CD4-positive, alpha-beta T cell (primary cell): Measurements from ENCODE around the gene KIF17. TPM values are rescaled to one million over a fixed set of nuclear protein-coding genes. Genes with fewer than 3 reads are reported as not detected.
A peak's percentile ranks its signal among the peaks of the same experiment; 100 is the strongest.

Experiments used
- ATAC-seq: fragments of 200-7000 bp; cut with Tn5 transposase; one replicate; pipeline ENCODE4 v1.10.0; 2022; ENCODE audit warnings: mild to moderate bottlenecking; ENCODE audit not compliant: poor library complexity
- CTCF ChIA-PET: fragments of 350-600 bp; sonication (Branson Sonifier 250); formaldehyde crosslinking; loops from one replicate; lab custom pipeline; 2021; ENCODE audit warnings: antibody characterized with exemption, inconsistent platforms; lab: Charles Lee
- POLR2A ChIA-PET: fragments of 350-600 bp; sonication (Branson Sonifier 250); formaldehyde crosslinking; loops from one replicate; lab custom pipeline; 2021; ENCODE audit warnings: antibody characterized with exemption, inconsistent platforms; lab: Charles Lee
- DNase-seq, 14 experiments: peaks; one replicate each; pipeline ENCODE4 v3.0.0-alpha.2; 2013 to 2020; ENCODE audit warnings: mixed read lengths in 2 of 14
- H3K27ac ChIP-seq, 2 donors: one replicate each; pipeline versions ENCODE4 v1.5.1 to v1.7.0; 2013; ENCODE audit warnings: low read length in 2 of 2, low read depth in 1 of 2, mild to moderate bottlenecking in 1 of 2
- H3K27me3 ChIP-seq, 2 experiments: 1 replicate in 1 of 2; 2 replicates in 1 of 2; pipeline versions ENCODE4 v1.6.1 to v1.7.0; 2013; ENCODE audit warnings: low read length in 2 of 2, control low read depth in 1 of 2, mild to moderate bottlenecking in 1 of 2, moderate library complexity in 1 of 2; ENCODE audit not compliant: insufficient read depth in 2 of 2, control insufficient read depth in 1 of 2
- H3K36me3 ChIP-seq: one replicate; pipeline ENCODE4 v1.6.1; 2013; ENCODE audit warnings: low read length, control low read depth; ENCODE audit not compliant: insufficient read depth
- H3K4me1 ChIP-seq: one replicate; pipeline ENCODE4 v1.6.1; 2013; ENCODE audit warnings: low read length, control low read depth; ENCODE audit not compliant: insufficient read depth
- H3K4me3 ChIP-seq: one replicate; pipeline ENCODE4 v1.5.1; 2013; ENCODE audit warnings: mild to moderate bottlenecking, low read length, moderate library complexity
- H3K9me3 ChIP-seq, 2 experiments: 1 replicate in 1 of 2; 2 replicates in 1 of 2; pipeline versions ENCODE4 v1.6.1 to v1.7.0; 2013; ENCODE audit warnings: low read length in 2 of 2, mild to moderate bottlenecking in 2 of 2, control low read depth in 1 of 2, moderate library complexity in 1 of 2; ENCODE audit not compliant: control insufficient read depth in 1 of 2, insufficient read depth in 1 of 2
- H3K27ac Mint-ChIP-seq: one replicate; pipeline ENCODE4 v1.8.0; 2020; ENCODE audit warnings: mixed read lengths
- H3K27me3 Mint-ChIP-seq: one replicate; pipeline ENCODE4 v1.8.0; 2021; ENCODE audit warnings: mixed read lengths
- H3K36me3 Mint-ChIP-seq: one replicate; pipeline ENCODE4 v1.8.0; 2021; ENCODE audit warnings: low read depth, mixed read lengths
- H3K4me1 Mint-ChIP-seq: one replicate; pipeline ENCODE4 v1.8.0; 2021; ENCODE audit warnings: low read depth, mixed read lengths
- H3K4me3 Mint-ChIP-seq: one replicate; pipeline ENCODE4 v1.8.0; 2020; ENCODE audit warnings: mild to moderate bottlenecking, mixed read lengths
- H3K9me3 Mint-ChIP-seq: one replicate; pipeline ENCODE4 v1.8.0; 2020; ENCODE audit warnings: mixed read lengths
- intact Hi-C, 2 experiments: fragments of 100-400 bp; cut with DNase I in 1 of 2; cut with micrococcal nuclease in 1 of 2; formaldehyde crosslinking; loops; one replicate each; pipeline versions ENCODE4 v1.15.1 to v1.9.0; 2023 to 2025; cut with DNase I, micrococcal nuclease
- total RNA-seq, 174 experiments: library from RNA in 2 of 174; stranded (reverse) in 2 of 174; gene quantifications; one replicate each; pipeline ENCODE4 v1.2.3 and lab custom pipeline; 2021 to 2026
- TF ChIP-seq, protein P1 (sequence below): fragments of 200-600 bp; IDR thresholded peaks from one replicate; pipeline ENCODE4 v1.8.0; 2022; ENCODE audit warnings: antibody characterized with exemption, mild to moderate bottlenecking

Gene KIF17
- total RNA-seq, 2 experiments from 2014 or later = not detected

DNA sequence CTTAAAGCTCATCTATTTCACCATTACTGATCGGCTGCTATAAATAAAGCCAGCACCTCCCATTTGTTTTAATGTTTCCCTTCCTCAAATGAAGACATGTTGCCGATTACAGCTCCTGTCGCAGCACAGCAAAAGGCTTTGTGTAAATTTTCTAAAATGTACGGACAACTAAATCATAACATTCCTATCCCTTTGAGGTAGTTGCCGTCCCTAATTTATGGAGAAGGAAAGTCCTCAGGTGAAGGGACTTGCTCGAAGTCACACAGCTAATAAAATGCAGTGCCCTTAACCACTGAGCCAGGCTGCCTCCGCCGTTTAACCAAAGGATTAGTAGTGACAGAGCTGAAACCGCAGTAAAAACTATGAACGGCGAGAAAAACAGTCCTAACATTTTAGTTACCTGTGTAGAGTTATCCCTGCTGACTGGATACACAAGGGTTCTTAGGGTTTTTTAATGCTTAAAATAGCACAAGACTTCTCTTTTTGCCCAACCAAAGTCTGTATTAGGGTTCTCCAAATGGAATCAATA, 83.7 kb downstream of the KIF17 start:
- peaks cover 12% of the 10 kb centered on the region for H3K4me1 Mint-ChIP-seq
- Histone ChIP-seq H3K9me3 (no peaks in the 10 kb centered on the region), H3K4me3 (peak overlapping the region; percentile 69), H3K27ac (peak overlapping the region; percentile 52 to 72), H3K27me3 (peaks cover 0 to 3% of the 10 kb centered on the region in 2 experiments), H3K36me3 (peaks cover 18% of the 10 kb centered on the region), H3K4me1 (peaks cover 18% of the 10 kb centered on the region)
- peaks cover 27% of the 10 kb centered on the region for H3K36me3 Mint-ChIP-seq
- no peaks in the 10 kb centered on the region for H3K9me3 Mint-ChIP-seq
- intact Hi-C loops = loop anchor here (5.0 to 10.0 kb wide), 2 partner anchors 719 to 752 kb away; partner anchors contain the start of gene OTUD3 (in 1 of the 2)
- ChIA-PET CTCF (interaction anchor here (0.6 to 1.8 kb wide), 5 partner anchors 19 to 112 kb away, joined by 3 to 5 read pairs (median 4); partner anchors contain the start of gene DDOST), POLR2A (interaction anchor here (0.5 to 2.2 kb wide), 18 partner anchors 8 to 1562 kb away, joined by 3 to 35 read pairs (median 4); partner anchors contain the start of genes DDOST, HP1BP3, KIF17 and MUL1)
- peaks cover 3% of the 10 kb centered on the region for H3K27me3 Mint-ChIP-seq
- TF ChIP-seq, protein P1, sequence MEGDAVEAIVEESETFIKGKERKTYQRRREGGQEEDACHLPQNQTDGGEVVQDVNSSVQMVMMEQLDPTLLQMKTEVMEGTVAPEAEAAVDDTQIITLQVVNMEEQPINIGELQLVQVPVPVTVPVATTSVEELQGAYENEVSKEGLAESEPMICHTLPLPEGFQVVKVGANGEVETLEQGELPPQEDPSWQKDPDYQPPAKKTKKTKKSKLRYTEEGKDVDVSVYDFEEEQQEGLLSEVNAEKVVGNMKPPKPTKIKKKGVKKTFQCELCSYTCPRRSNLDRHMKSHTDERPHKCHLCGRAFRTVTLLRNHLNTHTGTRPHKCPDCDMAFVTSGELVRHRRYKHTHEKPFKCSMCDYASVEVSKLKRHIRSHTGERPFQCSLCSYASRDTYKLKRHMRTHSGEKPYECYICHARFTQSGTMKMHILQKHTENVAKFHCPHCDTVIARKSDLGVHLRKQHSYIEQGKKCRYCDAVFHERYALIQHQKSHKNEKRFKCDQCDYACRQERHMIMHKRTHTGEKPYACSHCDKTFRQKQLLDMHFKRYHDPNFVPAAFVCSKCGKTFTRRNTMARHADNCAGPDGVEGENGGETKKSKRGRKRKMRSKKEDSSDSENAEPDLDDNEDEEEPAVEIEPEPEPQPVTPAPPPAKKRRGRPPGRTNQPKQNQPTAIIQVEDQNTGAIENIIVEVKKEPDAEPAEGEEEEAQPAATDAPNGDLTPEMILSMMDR = no peak
- peak; percentile 20 for ATAC-seq
- H3K4me3 Mint-ChIP-seq = peak overlapping the region; percentile 94
- DNase-seq = peak in 4 of 14 experiments; percentile 8 to 29 (median 14)
- peak overlapping the region; percentile 87 for H3K27ac Mint-ChIP-seq

DNA sequence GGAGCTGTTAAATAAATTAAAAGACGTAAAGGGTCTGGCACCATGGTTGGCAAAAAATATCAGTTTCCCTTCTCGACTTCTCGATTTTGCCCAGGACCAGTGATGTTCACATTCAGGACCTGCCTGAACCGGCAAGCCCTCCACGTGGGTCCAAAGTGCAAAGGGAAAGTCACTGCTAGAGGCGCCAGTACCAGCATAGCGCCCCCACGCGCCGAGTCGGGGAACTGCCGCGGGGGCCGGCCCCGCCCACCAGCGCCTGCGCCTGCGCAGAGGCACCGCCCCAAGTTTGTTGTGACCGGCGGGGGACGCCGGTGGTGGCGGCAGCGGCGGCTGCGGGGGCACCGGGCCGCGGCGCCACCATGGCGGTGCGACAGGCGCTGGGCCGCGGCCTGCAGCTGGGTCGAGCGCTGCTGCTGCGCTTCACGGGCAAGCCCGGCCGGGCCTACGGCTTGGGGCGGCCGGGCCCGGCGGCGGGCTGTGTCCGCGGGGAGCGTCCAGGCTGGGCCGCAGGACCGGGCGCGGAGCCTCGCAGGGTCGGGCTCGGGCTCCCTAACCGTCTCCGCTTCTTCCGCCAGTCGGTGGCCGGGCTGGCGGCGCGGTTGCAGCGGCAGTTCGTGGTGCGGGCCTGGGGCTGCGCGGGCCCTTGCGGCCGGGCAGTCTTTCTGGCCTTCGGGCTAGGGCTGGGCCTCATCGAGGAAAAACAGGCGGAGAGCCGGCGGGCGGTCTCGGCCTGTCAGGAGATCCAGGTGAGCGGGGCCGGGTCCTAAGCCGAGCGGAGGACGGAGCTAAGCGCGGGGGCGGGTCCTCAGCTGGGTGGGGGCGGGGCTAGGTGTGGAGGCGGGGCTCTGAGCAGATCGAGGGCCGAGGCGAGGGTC, 84.4 kb downstream of the KIF17 start, which contains the start of gene PINK1:
PINK1 (plus strand) TSS at position 269 of the 875 bp plus-strand sequence; CDS start at position 360, 91 bp downstream.
- intact Hi-C loops = loop anchor here (2.0 to 10.0 kb wide), 3 partner anchors 111 to 751 kb away; partner anchors contain the start of gene OTUD3 (in 1 of the 2)
- Histone ChIP-seq H3K4me1 (peaks cover 18% of the 10 kb centered on the region), H3K36me3 (peaks cover 11% of the 10 kb centered on the region), H3K27me3 (peaks cover 0 to 3% of the 10 kb centered on the region in 2 experiments), H3K9me3 (no peaks in the 10 kb centered on the region), H3K4me3 (peak within 1 kb of the TSS; percentile 69), H3K27ac (peak within 1 kb of the TSS; percentile 52 to 72)
- DNase-seq (peak; percentile 72 to 97 (median 86)), ATAC-seq (peak; percentile 84)
- peaks cover 12% of the 10 kb centered on the region for H3K4me1 Mint-ChIP-seq
- H3K27ac Mint-ChIP-seq = peak within 1 kb of the TSS; percentile 87
- H3K27me3 Mint-ChIP-seq = peaks cover 5% of the 10 kb centered on the region
- H3K4me3 Mint-ChIP-seq = peak within 1 kb of the TSS; percentile 94
- ChIA-PET POLR2A (interaction anchor here (0.5 to 2.2 kb wide), 18 partner anchors 9 to 1561 kb away, joined by 3 to 35 read pairs (median 4); partner anchors contain the start of genes DDOST, HP1BP3, KIF17 and MUL1), CTCF (interaction anchor here (0.6 to 1.8 kb wide), 8 partner anchors 17 to 1382 kb away, joined by 3 to 6 read pairs (median 4); partner anchors contain the start of genes DDOST, EMC1 and MRTO4)
- peaks cover 20% of the 10 kb centered on the region for H3K36me3 Mint-ChIP-seq
- no peaks in the 10 kb centered on the region for H3K9me3 Mint-ChIP-seq
- TF ChIP-seq, protein P1 = peak; percentile 99

DNA sequence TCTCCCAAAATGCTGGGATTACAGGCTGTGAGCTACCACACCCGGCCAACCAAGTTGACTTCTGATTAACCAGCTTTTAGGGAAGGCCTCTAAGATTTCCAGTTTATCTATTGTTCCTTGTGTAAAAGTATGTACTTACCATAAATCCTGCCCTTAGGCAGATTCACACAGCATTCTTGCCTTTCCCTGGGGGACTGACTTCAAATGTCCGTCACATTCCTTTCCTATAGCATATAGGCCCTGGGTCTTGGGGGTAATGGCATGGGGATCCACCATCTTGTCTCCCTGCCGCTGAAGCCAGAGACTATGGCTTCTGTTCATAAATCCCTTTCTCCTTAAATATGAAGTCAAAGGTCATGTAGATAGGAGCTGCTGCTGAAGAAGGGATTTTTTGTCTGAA, 85.4 kb downstream of the KIF17 start:
- Mint-ChIP-seq H3K9me3 (no peaks in the 10 kb centered on the region), H3K27me3 (peaks cover 13% of the 10 kb centered on the region), H3K4me1 (peaks cover 12% of the 10 kb centered on the region), H3K36me3 (peaks cover 15% of the 10 kb centered on the region), H3K4me3 (peak overlapping the region; percentile 78), H3K27ac (peak overlapping the region; percentile 42)
- ATAC-seq (no peak), DNase-seq (no peak)
- intact Hi-C loops = loop anchor here (2.0 to 10.0 kb wide), 3 partner anchors 110 to 750 kb away; partner anchors contain the start of gene OTUD3 (in 1 of the 2)
- H3K36me3 ChIP-seq = peaks cover 1% of the 10 kb centered on the region
- no peak overlapping the region for H3K27ac ChIP-seq
- peaks cover 18% of the 10 kb centered on the region for H3K4me1 ChIP-seq
- ChIA-PET CTCF (interaction anchor here (0.5 to 1.8 kb wide), 5 partner anchors 16 to 1381 kb away, joined by 3 to 6 read pairs (median 3); partner anchors contain the start of genes DDOST, EMC1 and MRTO4), POLR2A (interaction anchor here (2.1 to 2.2 kb wide), 2 partner anchors 29 to 154 kb away, joined by 15 to 35 read pairs; partner anchors contain the start of genes DDOST and HP1BP3)
- no peaks in the 10 kb centered on the region for H3K9me3 ChIP-seq
- TF ChIP-seq, protein P1 = no peak
- H3K4me3 ChIP-seq = no peak overlapping the region
- peaks cover 0 to 3% of the 10 kb centered on the region in 2 experiments for H3K27me3 ChIP-seq
